Liver (tissue), 9 donors: ENCODE results near the gene RGL4. TPM values are rescaled to one million over a fixed set of nuclear protein-coding genes. Genes with fewer than 3 reads are reported as not detected.
"Not testable (repeated sequence)": the region's sequence is repeated elsewhere in the genome, so short reads cannot be mapped to it uniquely, and the experiment has no call there.

Experiments
- DNase-seq: peaks from one replicate; pipeline ENCODE4 v3.0.0-alpha.2; 2017; ENCODE audit warnings: low spot score
- H3K27ac ChIP-seq, 2 donors: one replicate each; pipeline ENCODE4 v1.7.0; 2013; ENCODE audit warnings: inconsistent platforms in 2 of 2, low read length in 2 of 2, control low read depth in 1 of 2, low read depth in 1 of 2, mild to moderate bottlenecking in 1 of 2
- H3K27me3 ChIP-seq, 4 donors: one replicate each; pipeline versions ENCODE4 v1.6.1 to v1.7.0; 2013; ENCODE audit warnings: low read length in 3 of 4, inconsistent platforms in 1 of 4, mild to moderate bottlenecking in 1 of 4, moderate library complexity in 1 of 4; ENCODE audit not compliant: control insufficient read depth in 4 of 4, insufficient read depth in 4 of 4
- H3K36me3 ChIP-seq, 4 donors: one replicate each; pipeline versions ENCODE4 v1.6.1 to v1.7.0; 2013; ENCODE audit warnings: low read length in 3 of 4, mild to moderate bottlenecking in 3 of 4, low read depth in 1 of 4, moderate library complexity in 1 of 4; ENCODE audit not compliant: control insufficient read depth in 4 of 4, insufficient read depth in 3 of 4
- H3K4me1 ChIP-seq, 4 donors: one replicate each; pipeline versions ENCODE4 v1.6.1 to v1.7.0; 2013; ENCODE audit warnings: low read length in 3 of 4, mild to moderate bottlenecking in 3 of 4, moderate library complexity in 1 of 4; ENCODE audit not compliant: control insufficient read depth in 4 of 4, insufficient read depth in 4 of 4
- H3K4me3 ChIP-seq, 3 donors: one replicate each; pipeline versions ENCODE4 v1.6.1 to v1.7.0; 2013; ENCODE audit warnings: low read length in 3 of 3, control low read depth in 1 of 3, low read depth in 1 of 3, mild to moderate bottlenecking in 1 of 3
- H3K9ac ChIP-seq, 2 donors: one replicate each; pipeline ENCODE4 v1.7.0; 2013; ENCODE audit warnings: low read length in 2 of 2, mild to moderate bottlenecking in 2 of 2, moderate library complexity in 2 of 2, control low read depth in 1 of 2, low read depth in 1 of 2
- H3K9me3 ChIP-seq, 4 donors: one replicate each; pipeline versions ENCODE4 v1.6.1 to v1.7.0; 2013; ENCODE audit warnings: low read length in 3 of 4; ENCODE audit not compliant: control insufficient read depth in 4 of 4
- FOXA1 ChIP-seq: IDR thresholded peaks from 2 replicates; pipeline ENCODE4 v1.6.1; 2016; ENCODE audit warnings: antibody characterized with exemption
- FOXA2 ChIP-seq: IDR thresholded peaks from 2 replicates; pipeline ENCODE4 v1.6.1; 2016; ENCODE audit warnings: antibody characterized with exemption
- NR2F2 ChIP-seq: IDR thresholded peaks from 2 replicates; pipeline ENCODE4 v1.6.1; 2016; ENCODE audit warnings: antibody characterized with exemption
- RAD21 ChIP-seq, 2 donors: IDR thresholded peaks; 2 replicates each; pipeline ENCODE4 v1.6.1; 2016; ENCODE audit warnings: antibody characterized with exemption in 2 of 2, mild to moderate bottlenecking in 2 of 2
- RXRA ChIP-seq, 2 donors: IDR thresholded peaks; 2 replicates each; pipeline ENCODE4 v1.6.1; 2017 to 2018; ENCODE audit warnings: antibody characterized with exemption in 2 of 2, mild to moderate bottlenecking in 1 of 2
- WGBS: extraction: QIAGEN DNeasy Blood & Tissue Kit; methylation state at CpG from one replicate; pipeline ENCODE4 v1.1.7; 2013; 5-methylcytosine and 5-hydroxymethylcytosine counted together
- polyA plus RNA-seq, 2 donors: library from polyadenylated mRNA; stranded (reverse) in 1 of 2; unstranded in 1 of 2; fragments of 200-250 nt in 1 of 2; fragments of >200 nt in 1 of 2; fragmentation: Nextera tagmentation in 1 of 2; extraction: Ambion mirVana in 1 of 2; gene quantifications; one replicate each; pipeline versions ENCODE4 v1.2.1 to v1.2.3, GENCODE V29; 2013 to 2015
- total RNA-seq, 2 donors: library from RNA; depleted of rRNA; stranded (reverse); fragments of >200 nt; gene quantifications; one replicate each; pipeline ENCODE4 v1.2.3, GENCODE V29; 2014
- TF ChIP-seq, protein P1 (sequence below): IDR thresholded peaks from 2 replicates; pipeline ENCODE4 v1.6.1; 2016; ENCODE audit warnings: antibody characterized with exemption
- TF ChIP-seq, protein P2 (sequence below): IDR thresholded peaks from 2 replicates; pipeline ENCODE4 v1.6.1; 2016; ENCODE audit warnings: antibody characterized with exemption
- TF ChIP-seq, protein P3 (sequence below): IDR thresholded peaks from 2 replicates; pipeline ENCODE4 v1.6.1; 2016; ENCODE audit warnings: antibody characterized with exemption, mild to moderate bottlenecking
- donor health status: healthy.
- donor health status: healthy.
- donor health status: healthy.
- donor health status: healthy.
- donor health status: healthy.

Gene RGL4, protein sequence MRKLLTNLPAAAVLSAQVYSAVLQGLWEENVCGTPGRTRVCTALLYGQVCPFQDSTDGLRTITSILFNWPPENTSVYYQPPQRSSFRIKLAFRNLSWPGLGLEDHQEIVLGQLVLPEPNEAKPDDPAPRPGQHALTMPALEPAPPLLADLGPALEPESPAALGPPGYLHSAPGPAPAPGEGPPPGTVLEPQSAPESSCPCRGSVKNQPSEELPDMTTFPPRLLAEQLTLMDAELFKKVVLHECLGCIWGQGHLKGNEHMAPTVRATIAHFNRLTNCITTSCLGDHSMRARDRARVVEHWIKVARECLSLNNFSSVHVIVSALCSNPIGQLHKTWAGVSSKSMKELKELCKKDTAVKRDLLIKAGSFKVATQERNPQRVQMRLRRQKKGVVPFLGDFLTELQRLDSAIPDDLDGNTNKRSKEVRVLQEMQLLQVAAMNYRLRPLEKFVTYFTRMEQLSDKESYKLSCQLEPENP
- total RNA-seq (1 to 10 TPM in 1 of 2 donors, under 1 TPM in 1; 0.75 to 6.2 TPM), polyA plus RNA-seq (under 1 TPM; 0.25 to 0.37 TPM)

DNA sequence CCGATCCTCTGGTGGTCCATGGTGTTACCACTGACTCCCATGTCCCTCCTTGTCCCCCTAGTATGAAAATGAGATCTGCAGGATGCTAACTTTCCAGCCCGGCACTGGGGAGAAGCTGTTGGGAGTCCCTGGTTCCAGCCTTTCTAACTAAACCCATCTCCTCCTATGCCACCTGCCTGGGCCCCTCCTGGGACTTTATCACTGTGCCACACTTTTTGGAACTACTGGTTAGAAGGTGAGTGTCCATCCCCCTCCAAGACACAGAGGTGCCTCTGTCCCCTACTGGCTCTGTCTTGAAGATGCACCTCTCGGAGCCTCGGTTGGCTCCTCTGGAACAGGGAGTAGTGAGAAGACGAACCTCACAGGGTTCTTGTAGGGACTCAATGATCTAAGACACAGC lies at the start of gene RGL4:
Gene RGL4, plus strand, starts transcription at position 301 of the 400 bp plus-strand sequence. CDS start 1,018 bp downstream, outside the sequence.
- Histone ChIP-seq H3K9ac (no peak within 1 kb of the TSS), H3K4me1 (no peaks in the 10 kb centered on the region), H3K9me3 (no peaks in the 10 kb centered on the region), H3K4me3 (no peak within 1 kb of the TSS), H3K36me3 (peaks cover 2 to 24% (median 7%) of the 10 kb centered on the region in 4 donors), H3K27me3 (no peaks in the 10 kb centered on the region), H3K27ac (no peak within 1 kb of the TSS)
- WGBS: 98% methylated on average over 5 of the region's 5 CpGs
- TF ChIP-seq RXRA (IDR thresholded peaks at IDR 0.05) (no peak), FOXA1 (no peak)
- TF ChIP-seq, protein P1, sequence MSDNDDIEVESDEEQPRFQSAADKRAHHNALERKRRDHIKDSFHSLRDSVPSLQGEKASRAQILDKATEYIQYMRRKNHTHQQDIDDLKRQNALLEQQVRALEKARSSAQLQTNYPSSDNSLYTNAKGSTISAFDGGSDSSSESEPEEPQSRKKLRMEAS: no peak
- TF ChIP-seq, protein P2, sequence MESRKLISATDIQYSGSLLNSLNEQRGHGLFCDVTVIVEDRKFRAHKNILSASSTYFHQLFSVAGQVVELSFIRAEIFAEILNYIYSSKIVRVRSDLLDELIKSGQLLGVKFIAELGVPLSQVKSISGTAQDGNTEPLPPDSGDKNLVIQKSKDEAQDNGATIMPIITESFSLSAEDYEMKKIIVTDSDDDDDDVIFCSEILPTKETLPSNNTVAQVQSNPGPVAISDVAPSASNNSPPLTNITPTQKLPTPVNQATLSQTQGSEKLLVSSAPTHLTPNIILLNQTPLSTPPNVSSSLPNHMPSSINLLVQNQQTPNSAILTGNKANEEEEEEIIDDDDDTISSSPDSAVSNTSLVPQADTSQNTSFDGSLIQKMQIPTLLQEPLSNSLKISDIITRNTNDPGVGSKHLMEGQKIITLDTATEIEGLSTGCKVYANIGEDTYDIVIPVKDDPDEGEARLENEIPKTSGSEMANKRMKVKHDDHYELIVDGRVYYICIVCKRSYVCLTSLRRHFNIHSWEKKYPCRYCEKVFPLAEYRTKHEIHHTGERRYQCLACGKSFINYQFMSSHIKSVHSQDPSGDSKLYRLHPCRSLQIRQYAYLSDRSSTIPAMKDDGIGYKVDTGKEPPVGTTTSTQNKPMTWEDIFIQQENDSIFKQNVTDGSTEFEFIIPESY: no peak
- TF ChIP-seq, protein P3, sequence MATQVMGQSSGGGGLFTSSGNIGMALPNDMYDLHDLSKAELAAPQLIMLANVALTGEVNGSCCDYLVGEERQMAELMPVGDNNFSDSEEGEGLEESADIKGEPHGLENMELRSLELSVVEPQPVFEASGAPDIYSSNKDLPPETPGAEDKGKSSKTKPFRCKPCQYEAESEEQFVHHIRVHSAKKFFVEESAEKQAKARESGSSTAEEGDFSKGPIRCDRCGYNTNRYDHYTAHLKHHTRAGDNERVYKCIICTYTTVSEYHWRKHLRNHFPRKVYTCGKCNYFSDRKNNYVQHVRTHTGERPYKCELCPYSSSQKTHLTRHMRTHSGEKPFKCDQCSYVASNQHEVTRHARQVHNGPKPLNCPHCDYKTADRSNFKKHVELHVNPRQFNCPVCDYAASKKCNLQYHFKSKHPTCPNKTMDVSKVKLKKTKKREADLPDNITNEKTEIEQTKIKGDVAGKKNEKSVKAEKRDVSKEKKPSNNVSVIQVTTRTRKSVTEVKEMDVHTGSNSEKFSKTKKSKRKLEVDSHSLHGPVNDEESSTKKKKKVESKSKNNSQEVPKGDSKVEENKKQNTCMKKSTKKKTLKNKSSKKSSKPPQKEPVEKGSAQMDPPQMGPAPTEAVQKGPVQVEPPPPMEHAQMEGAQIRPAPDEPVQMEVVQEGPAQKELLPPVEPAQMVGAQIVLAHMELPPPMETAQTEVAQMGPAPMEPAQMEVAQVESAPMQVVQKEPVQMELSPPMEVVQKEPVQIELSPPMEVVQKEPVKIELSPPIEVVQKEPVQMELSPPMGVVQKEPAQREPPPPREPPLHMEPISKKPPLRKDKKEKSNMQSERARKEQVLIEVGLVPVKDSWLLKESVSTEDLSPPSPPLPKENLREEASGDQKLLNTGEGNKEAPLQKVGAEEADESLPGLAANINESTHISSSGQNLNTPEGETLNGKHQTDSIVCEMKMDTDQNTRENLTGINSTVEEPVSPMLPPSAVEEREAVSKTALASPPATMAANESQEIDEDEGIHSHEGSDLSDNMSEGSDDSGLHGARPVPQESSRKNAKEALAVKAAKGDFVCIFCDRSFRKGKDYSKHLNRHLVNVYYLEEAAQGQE: no peak
- DNase-seq: no peak

DNA sequence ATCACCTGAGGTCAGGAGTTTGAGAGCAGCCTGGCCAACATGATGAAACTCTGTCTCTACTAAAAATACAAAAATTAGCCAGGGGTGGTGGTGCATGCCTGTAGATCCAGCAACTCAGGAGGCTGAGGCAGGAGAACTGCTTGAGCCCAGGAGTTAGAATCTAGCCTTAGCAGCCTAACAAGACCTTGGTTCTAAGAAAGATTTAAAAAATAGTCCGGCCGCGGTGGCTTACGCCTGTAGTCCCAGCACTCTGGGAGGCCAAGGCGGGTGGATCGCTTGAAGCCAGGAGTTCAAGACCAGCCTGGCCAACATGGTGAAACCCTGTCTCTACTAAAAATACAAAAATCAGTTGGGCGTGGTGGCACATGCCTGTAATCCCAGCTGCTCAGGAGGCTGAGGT lies 44.3 kb upstream of the RGL4 start:
- not testable (repeated sequence) for H3K36me3 ChIP-seq, H3K27me3 ChIP-seq, H3K9ac ChIP-seq, DNase-seq, H3K4me3 ChIP-seq, H3K9me3 ChIP-seq, H3K4me1 ChIP-seq, H3K27ac ChIP-seq
- WGBS: 98% methylated on average over 7 of the region's 7 CpGs

DNA sequence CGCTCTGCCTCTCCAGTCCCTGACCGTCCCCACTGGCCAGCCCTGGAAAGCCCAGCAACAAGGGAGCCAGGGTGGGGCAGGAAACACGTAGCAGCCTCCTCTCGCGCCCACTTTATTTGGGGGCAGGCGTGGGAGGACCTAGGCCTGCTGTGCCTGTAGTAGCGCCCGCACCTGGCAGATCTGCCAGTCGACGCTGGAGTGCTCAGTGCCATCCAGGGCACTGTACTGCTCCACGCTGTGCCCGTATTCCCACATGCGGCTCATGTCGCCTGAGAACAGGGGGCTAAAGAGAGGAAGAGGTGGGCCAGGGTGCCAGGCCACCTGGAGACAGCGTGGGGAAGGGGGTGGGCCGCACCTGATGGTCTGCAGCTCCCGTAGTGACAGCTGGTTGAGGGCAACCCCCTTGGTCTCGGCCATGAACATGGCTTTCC lies 41.7 kb upstream of the RGL4 start:
- Histone ChIP-seq H3K4me1 (no peaks in the 10 kb centered on the region), H3K27me3 (no peaks in the 10 kb centered on the region), H3K27ac (no peak overlapping the region), H3K4me3 (no peak overlapping the region), H3K36me3 (no peaks in the 10 kb centered on the region), H3K9me3 (no peaks in the 10 kb centered on the region), H3K9ac (no peak overlapping the region)
- WGBS: 94% methylated on average over 18 of the region's 18 CpGs
- TF ChIP-seq FOXA2 (no peak), RAD21 (IDR thresholded peaks at IDR 0.05) (no peak), NR2F2 (no peak)
- DNase-seq: no peak
